ENCODE data around the gene MLLT1.

GRCh38 chr19:6268382-6268771 is 11.4 kb downstream of the MLLT1 start:
- TF ChIP-seq CTCF (conservative IDR thresholded peaks at IDR 0.05; ENCODE audit: low read length) (no peak), EZH2phosphoT487 (IDR thresholded peaks at IDR 0.05; ENCODE audit: borderline replicate concordance, low read depth, low read length) (no peak)

All from OCI-LY7 (cell line).